Stomach (tissue), 4 donors: ENCODE measurements around the gene KCNQ1.

Experiments
- CTCF ChIP-seq, 7 experiments: fragments of 450-650 bp in 4 of 7; fragments of 200-600 bp in 3 of 7; sonication (generic) in 3 of 7; IDR thresholded peaks; one replicate each; pipeline ENCODE4 v1.5.1; 2016 to 2019; ENCODE audit warnings: antibody characterized with exemption in 7 of 7, control low read depth in 2 of 7, mild to moderate bottlenecking in 1 of 7
- POLR2A ChIP-seq, 4 donors: fragments of 450-650 bp; IDR thresholded peaks; one replicate each; pipeline ENCODE4 v1.6.1; 2016; ENCODE audit warnings: antibody characterized with exemption in 4 of 4, control low read depth in 2 of 4, mild to moderate bottlenecking in 1 of 4, moderate library complexity in 1 of 4

- TF ChIP-seq CTCF (IDR thresholded peaks at IDR 0.05), result no peak
- no peak for TF ChIP-seq POLR2A (IDR thresholded peaks at IDR 0.05)
Observed at GRCh38 chr11:2838091-2838490, 393.3 kb downstream of the KCNQ1 start.
